Activated T-cell treated with anti-CD3 and anti-CD28 coated beads for 24 hours (primary cell): ENCODE results near the gene RBMS2.

ENCODE experiments used
- DNase-seq: peaks from one replicate; pipeline ENCODE4 v3.0.0-alpha.2; 2020; ENCODE audit warnings: low read depth

Gene RBMS2

DNA sequence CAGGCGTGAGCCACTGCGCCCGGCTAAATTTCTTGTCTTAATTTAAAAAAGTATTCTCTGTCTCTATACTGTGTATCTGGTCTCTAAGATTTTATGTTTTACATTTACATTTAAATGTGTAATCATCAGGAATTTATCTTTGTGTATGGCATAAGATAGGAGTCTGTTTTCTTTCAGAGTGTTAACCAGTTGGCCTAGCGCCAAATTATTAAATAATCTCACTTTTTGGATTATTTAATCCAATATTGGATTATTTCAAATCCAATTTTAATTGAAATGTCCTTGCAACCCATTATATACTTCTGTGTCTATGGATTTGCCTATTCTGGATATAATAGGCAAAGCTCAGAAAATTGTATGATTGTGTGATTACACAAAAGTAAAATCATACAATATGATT lies 63.5 kb downstream of the RBMS2 start:
- DNase-seq = no peak

DNA sequence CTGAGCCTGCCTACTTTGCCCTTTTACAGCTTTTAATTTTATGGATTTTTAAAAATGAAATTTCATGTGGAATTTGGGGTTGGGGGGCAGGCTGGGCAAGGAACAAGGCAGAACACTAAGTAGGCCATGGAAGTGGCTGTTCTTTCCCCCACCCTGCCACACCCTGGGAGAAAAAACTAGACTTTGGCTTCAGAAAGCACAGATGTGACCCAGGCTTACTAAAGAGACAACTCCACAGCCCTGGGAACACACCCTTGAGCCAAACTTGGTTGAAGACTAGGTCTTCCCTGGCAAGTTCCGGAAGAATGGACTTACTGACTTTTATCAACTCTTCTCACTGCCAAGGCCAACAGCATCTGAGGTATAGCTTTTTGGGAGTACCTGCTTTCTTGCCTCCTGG lies 68.2 kb downstream of the RBMS2 start:
- DNase-seq = no peak

- DNase-seq = no peak
These were observed 68.7 kb downstream of the RBMS2 start for GRCh38 chr12:56590237-56590830.

- no peak for DNase-seq
These were observed 69.5 kb downstream of the RBMS2 start for GRCh38 chr12:56591126-56591525.

- DNase-seq = no peak
These were observed 70.3 kb downstream of the RBMS2 start for GRCh38 chr12:56591961-56592360.

DNA sequence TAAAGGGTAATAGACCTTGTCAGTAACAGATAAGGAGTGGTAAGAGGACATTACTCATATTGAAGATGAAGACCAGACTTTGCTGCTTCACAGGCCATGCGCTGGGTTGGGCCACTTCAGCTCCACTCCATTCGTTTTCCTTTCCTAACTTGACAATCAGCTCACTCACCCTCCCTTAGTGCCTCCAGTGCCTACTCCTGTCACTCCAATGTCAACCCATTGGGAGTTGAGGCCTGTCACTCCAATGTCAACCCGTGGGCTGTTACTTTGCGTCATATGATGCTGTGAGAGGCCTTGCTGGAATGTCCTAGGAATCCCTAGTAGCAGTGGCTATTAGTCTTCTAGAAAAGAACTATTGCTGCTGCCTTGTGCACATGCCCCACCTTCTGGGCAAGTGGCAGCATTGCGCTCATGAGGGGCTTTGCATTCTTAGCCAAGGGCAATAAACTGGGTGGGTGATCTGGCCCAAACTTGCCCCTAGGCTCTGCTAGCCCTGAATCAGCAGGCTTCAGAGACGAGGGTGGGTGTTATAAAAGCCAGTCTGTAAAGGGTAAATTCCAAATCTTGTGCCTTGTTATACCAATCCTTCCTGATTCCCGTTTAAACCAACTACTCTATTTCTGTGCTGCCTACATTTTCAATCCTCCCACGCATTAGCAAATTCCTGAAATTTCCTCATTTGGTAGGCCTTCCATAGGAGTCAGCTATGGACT lies 72.4 kb downstream of the RBMS2 start:
- peak; percentile 59 for DNase-seq

DNA sequence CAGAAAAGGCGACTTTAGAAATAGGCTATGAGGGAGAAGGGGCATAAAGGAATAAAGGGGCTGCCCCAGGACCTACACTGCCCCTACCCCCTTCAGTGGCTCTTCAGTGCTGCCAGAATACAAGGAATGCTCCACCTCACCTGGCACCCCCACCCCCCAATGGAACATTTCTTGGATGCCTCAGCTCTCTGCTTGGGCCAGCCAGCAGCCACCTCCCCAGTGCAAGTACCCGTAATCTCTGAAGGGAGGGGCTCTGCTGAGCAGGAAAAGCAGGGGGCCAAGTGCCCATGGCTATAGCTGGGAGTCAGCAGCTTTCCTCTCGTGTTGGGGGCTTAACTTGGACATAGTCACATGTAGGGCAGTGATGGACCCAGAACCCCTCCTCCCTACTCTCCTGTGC lies 75.2 kb downstream of the RBMS2 start:
- DNase-seq = no peak

DNA sequence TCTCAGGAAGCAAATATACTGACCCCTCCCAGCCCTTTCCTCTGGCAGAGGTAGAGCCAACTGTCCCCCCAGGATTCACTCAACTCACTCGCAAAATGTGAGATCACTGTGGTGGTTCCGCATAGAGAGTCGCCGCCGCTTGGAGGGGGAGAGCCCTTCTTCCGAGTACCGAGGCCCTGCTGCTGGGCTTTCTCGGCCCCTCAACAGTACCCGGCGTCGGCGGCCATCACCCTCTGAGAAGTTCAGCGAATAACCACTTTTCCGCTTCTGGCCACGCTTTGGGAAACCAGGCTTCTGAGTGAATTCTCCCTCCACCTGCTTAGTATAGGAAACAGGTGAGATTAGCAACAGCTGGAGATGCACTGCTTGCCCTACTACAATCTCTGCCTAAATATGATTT lies 77.4 kb downstream of the RBMS2 start:
- no peak for DNase-seq

DNA sequence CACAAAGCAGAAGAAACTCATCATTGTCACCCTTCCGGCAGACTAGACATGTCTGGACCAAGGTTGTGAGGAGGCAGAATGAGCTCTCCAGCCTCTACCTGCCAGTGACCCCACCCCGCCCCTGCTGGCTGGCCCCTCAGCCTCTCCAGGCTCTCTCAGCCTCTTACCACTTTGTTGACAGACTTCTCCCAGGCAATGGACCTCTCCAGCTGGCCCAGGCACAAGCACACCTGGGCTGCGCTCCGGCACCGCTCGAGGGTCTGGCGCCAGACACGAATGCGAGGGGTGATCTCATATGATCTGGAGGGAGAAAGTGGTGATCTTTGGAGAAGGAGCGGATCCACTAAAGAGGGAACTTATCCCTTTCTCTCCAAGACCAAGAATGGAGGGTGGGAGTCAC lies 78.2 kb downstream of the RBMS2 start:
- DNase-seq = no peak

GRCh38 chr12:56600753-56601152 lies 79.1 kb downstream of the RBMS2 start:
- DNase-seq = no peak

- no peak for DNase-seq
These were observed 79.9 kb downstream of the RBMS2 start for GRCh38 chr12:56601503-56601902.

GRCh38 chr12:56602239-56602638 lies 80.6 kb downstream of the RBMS2 start:
- DNase-seq = no peak

DNA sequence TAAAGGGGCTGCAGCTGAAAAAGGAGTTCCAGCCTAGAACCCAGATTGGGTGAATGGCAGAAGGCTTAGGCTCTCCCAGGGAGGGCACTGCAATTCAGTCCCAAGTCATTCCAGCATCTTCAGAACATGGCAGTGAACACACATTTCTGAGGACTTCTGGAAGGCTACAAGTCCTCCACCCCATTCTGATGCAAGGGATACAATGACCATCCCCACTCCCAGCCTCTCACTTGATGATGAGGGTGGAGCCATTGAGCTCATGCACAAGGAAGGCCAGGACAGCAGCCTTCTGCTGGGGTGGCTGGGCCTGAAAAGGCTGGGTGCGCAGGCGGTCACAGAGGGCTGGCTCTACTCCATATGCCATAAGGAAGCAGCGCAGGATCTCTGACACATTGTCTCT lies 82.7 kb downstream of the RBMS2 start:
- no peak for DNase-seq

GRCh38 chr12:56614627-56615026 lies 93.0 kb downstream of the RBMS2 start:
- DNase-seq = no peak

DNA sequence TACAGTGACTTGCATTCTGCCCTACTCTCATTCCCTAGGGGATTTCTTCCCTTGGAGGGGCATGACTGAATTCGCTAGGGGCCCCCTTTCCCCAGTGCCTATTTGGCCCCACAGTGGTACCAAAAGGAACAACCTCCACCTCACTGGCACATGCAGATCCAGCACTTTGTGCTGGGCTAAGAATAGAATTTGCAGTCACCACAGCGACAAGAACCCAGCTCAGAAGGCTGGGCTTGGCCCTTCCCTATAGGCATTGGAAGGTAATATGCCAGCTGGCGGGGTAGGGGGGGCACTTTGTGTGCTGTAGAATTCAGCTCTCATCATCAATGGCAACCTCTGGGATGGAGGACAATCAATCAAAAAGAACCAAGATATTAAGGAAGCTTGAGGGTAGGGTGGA lies 94.6 kb downstream of the RBMS2 start:
- DNase-seq = no peak

- DNase-seq = no peak
These were observed 95.3 kb downstream of the RBMS2 start for GRCh38 chr12:56616925-56617324.

GRCh38 chr12:56622535-56622934 lies 100.9 kb downstream of the RBMS2 start:
- no peak for DNase-seq

DNA sequence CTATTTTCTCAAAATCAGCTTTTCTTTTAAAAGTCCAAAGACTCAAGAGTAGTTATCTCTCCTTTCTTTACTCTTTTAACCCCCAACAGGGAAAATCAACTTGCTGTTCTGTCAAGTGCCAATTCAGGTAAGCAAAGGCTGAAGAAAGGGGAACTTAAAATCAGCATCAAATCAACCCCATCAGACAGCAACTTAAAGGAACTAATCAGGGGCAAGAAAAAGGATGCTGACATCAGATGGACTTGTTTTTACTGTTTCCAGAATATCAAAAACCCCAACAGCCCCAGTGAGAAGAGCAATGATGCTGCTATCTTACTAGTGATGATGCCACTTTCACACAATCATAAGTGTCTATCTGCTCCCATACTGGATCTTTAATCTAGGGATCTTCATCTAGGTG lies 105.1 kb downstream of the RBMS2 start:
- DNase-seq = no peak

DNA sequence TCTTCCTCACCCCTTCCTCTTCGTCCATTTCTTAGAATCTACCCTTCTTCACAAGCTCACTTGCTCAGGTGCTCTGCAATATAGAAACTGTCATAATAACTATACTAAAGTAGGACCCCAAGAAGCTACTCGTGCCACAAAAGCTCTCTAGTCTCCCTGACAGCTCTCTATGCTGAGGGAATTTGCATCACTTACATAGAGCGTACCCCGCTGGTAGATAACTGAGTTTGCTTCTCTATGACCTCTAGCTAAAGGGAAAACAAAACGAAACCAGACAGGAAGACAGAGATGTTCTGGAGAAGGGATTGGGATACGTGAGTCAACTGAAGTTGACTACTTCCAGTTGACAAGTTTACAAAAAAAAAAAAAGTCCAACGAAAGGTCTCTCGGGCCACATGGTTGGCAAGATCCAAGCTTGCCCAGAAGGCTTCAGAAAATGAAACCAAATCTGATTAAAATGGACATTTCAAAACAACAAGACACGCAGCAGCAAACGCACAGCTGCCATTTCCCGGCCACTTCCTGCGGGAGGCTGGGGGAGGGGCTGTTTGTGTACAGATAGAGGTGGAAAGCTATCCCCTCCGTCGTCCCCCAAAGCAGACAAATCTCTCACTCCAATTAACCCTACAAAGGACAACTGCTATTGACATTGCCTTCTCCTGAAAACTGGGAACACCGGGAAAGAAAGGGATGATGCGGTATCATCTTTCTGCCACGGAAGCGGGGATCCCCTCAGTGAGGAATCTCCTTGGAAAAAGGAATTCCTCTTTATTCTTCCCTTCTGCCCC lies 107.2 kb downstream of the RBMS2 start:
- peak; percentile 26 for DNase-seq

DNA sequence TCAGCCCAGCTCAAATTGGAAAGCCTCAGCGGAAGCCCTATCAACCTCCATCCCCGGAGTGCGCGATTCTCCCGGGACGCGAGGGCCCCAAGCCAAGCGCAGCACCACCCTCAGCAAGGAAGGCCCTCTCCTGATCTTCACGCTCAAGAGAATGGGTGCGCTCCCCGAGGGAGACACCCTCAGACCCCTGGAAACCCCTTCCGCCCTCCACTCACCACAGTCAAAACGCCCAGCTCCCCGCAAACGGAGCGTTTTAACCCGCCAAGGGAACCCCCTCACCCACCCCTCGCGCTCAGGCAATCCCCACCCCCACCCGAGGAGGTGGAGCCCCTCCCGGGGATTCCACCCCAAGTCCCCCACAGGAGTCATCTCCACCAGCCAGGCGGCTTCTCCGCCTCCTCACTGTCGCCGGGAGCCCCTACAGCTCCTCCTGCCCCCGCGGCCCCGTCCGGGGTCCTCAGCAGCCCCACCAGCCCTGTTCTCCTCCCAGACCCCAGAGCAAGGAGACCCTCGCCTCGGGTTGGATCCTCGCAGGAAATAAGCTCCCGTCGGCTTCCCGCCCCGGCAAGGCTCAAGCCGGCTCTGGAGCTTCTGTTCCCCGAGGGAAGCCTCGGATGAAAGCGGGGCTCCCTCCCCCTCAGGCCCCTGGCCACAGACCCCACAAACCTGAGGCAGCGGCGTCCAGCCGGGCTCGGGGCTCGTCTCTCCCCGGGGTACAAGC lies 108.0 kb downstream of the RBMS2 start:
- DNase-seq = peak; percentile 22

DNA sequence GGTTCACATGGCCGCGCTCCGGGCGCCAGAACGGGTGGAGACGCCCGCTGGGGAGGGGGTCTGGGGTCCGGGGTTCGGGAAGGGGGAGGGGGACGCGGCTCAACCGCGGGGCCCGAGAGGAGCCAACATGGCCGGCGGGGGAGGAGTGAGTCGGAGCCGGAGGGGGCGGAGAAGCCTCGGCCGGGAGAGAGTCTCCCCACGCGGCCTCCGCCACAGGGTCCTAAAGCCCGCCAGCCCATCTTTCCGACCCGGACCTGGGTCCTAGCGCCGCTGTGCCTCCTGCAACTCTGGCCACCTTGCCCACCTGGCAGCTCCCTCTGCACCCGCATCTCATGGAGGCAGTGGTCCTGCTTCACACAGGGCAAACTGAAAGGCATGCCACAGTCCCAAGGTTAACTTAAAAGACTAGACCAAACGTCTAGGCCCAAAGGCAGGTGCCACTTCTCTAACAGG lies 108.6 kb downstream of the RBMS2 start, which contains the start of gene BAZ2A:
BAZ2A (minus strand) TSS at position 147 of the 453 bp plus-strand sequence. CDS start 12,796 bp downstream, outside the sequence.
- DNase-seq = peak; percentile 79
